Activated naive CD8-positive, alpha-beta T cell treated with anti-CD3 and anti-CD28 coated beads, Interleukin-2, amount 50 U/mL, for 24 hours (primary cell): Measurements from ENCODE around the gene MYO6.
"Not testable (repeated sequence)": the region's sequence is repeated elsewhere in the genome, so short reads cannot be mapped to it uniquely, and the experiment has no call there.

ENCODE experiments used
- ATAC-seq: fragments of 150-1000 bp; cut with Tn5 transposase; one replicate; pipeline ENCODE4 v1.10.0; 2021
- DNase-seq: peaks from one replicate; pipeline ENCODE4 v3.0.0; 2021
- H3K27ac Mint-ChIP-seq: one replicate; pipeline ENCODE4 v1.8.0; 2021; ENCODE audit warnings: mild to moderate bottlenecking, mixed read lengths
- H3K27me3 Mint-ChIP-seq: one replicate; pipeline ENCODE4 v1.8.0; 2021; ENCODE audit warnings: mixed read lengths
- H3K36me3 Mint-ChIP-seq: one replicate; pipeline ENCODE4 v1.8.0; 2021; ENCODE audit warnings: low read depth, mixed read lengths
- H3K4me1 Mint-ChIP-seq: one replicate; pipeline ENCODE4 v1.8.0; 2021; ENCODE audit warnings: mixed read lengths
- H3K4me3 Mint-ChIP-seq: one replicate; pipeline ENCODE4 v1.8.0; 2021; ENCODE audit warnings: mild to moderate bottlenecking, moderate library complexity, mixed read lengths
- H3K9me3 Mint-ChIP-seq: one replicate; pipeline ENCODE4 v1.8.0; 2021; ENCODE audit warnings: mixed read lengths

Gene MYO6

GRCh38 chr6:75748743-75749538 lies at the start of gene MYO6:
Gene MYO6, plus strand, starts transcription at chr6:75749239. Its CDS starts 68,309 bp downstream, at chr6:75817548.
- no peaks in the 10 kb centered on the region for H3K9me3 Mint-ChIP-seq
- peaks cover 11% of the 10 kb centered on the region for H3K4me1 Mint-ChIP-seq
- peak within 1 kb of the TSS; percentile 84 for H3K4me3 Mint-ChIP-seq
- H3K27me3 Mint-ChIP-seq: peaks cover 51% of the 10 kb centered on the region
- peak; percentile 80 for ATAC-seq
- peaks cover 2% of the 10 kb centered on the region for H3K36me3 Mint-ChIP-seq
- H3K27ac Mint-ChIP-seq: no peak within 1 kb of the TSS
- DNase-seq: peak; percentile 39

DNA sequence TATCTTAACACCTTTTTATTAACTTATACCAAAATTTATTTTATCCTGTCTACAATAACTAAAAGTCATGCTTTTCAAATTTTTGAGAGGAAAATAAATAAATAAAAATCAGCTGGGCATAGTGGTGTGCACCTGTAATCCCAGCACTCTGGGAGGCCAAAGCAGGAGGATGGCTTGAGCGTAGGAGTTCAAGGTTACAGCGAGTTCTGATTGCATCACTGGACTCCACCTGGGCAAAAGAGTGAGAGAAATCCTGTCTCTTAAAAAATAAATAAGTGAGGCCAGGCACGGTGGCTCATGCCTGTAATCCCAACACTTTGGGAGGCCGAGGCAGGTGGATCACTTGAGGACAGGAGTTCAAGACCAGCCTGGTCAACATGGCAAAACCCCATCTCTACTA lies 40.7 kb upstream of the MYO6 start:
- ATAC-seq, DNase-seq, H3K27ac Mint-ChIP-seq, H3K9me3 Mint-ChIP-seq, H3K4me3 Mint-ChIP-seq, H3K4me1 Mint-ChIP-seq, H3K27me3 Mint-ChIP-seq: not testable (repeated sequence)
- H3K36me3 Mint-ChIP-seq: peaks cover 29% of the 10 kb centered on the region

GRCh38 chr6:75711173-75711572 lies 37.9 kb upstream of the MYO6 start:
- H3K36me3 Mint-ChIP-seq: peaks cover 34% of the 10 kb centered on the region
- H3K4me3 Mint-ChIP-seq: no peak overlapping the region
- no peak overlapping the region for H3K27ac Mint-ChIP-seq
- no peaks in the 10 kb centered on the region for H3K27me3 Mint-ChIP-seq
- ATAC-seq (no peak), DNase-seq (no peak)
- H3K4me1 Mint-ChIP-seq: no peaks in the 10 kb centered on the region
- H3K9me3 Mint-ChIP-seq: no peaks in the 10 kb centered on the region

- H3K27ac Mint-ChIP-seq: no peak overlapping the region
Observed at GRCh38 chr6:75719133-75719532, 29.9 kb upstream of the MYO6 start.

GRCh38 chr6:75723382-75723781 lies 25.7 kb upstream of the MYO6 start:
- Mint-ChIP-seq H3K4me3 (no peak overlapping the region), H3K27me3 (no peaks in the 10 kb centered on the region), H3K36me3 (no peaks in the 10 kb centered on the region), H3K9me3 (no peaks in the 10 kb centered on the region), H3K4me1 (no peaks in the 10 kb centered on the region), H3K27ac (no peak overlapping the region)
- ATAC-seq (no peak), DNase-seq (no peak)

More at GRCh38 chr6:75719133-75719532, 29.9 kb upstream of the MYO6 start:
- ATAC-seq (no peak), DNase-seq (no peak)
- no peaks in the 10 kb centered on the region for H3K4me1 Mint-ChIP-seq
- H3K27me3 Mint-ChIP-seq: no peaks in the 10 kb centered on the region
- H3K9me3 Mint-ChIP-seq: no peaks in the 10 kb centered on the region
- no peak overlapping the region for H3K4me3 Mint-ChIP-seq
- H3K36me3 Mint-ChIP-seq: peaks cover 10% of the 10 kb centered on the region

- Mint-ChIP-seq H3K4me3 (no peak overlapping the region), H3K9me3 (no peaks in the 10 kb centered on the region), H3K36me3 (no peaks in the 10 kb centered on the region), H3K27me3 (peaks cover 2% of the 10 kb centered on the region), H3K4me1 (no peaks in the 10 kb centered on the region), H3K27ac (no peak overlapping the region)
- no peak for ATAC-seq
- no peak for DNase-seq
Observed at GRCh38 chr6:75727206-75727605, 21.8 kb upstream of the MYO6 start.

DNA sequence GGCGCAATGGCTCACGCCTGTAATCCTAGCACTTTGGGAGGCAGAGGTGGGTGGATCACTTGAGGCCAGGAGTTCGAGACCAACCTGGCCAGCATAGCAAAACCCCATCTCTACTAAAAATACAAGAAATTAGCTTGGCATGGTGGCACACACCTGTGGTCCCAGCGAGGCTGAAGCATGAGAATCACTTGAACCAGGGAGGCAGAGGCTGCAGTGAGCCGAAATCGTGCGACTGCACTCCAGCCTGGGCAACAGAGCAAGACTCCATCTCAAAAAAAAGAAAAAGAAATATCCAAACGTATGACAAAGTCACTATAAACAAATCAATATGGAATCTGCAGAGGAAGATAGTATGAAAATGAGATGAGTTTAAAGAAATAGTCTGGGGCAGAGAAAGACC lies 18.0 kb upstream of the MYO6 start:
- H3K9me3 Mint-ChIP-seq, H3K27ac Mint-ChIP-seq, H3K27me3 Mint-ChIP-seq, ATAC-seq, H3K4me1 Mint-ChIP-seq, H3K36me3 Mint-ChIP-seq, DNase-seq, H3K4me3 Mint-ChIP-seq: not testable (repeated sequence)

DNA sequence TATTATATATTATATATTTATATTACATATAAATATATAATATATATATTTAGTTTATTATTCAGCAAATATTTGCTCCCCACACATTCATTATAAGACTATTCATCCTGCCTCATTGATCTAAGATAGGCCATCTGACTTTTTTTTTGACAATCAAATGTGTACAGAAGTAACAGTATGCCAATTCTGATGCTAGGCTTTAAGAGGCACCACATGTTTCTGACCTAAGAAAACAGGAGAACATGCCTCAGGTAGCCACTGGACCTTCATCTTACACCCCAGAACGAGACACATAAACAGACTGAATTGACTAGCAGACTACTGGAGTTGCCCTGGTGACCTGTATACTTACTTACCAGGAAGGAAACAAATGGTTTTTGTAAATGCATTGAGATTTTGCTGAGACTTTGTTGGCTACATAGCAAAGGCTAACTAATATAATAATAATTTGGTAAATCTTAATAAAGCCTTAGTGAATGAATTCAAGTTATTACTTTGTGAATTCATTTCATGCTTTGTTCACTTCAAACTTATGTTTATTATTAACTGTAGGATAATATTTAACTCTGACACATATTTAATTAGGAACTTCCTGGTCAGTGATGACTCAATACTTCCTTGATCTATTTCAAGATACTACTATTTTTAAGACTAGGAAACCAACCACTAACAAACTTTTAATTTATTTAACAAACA lies 13.4 kb upstream of the MYO6 start:
- H3K27ac Mint-ChIP-seq: no peak overlapping the region
- no peak for DNase-seq
- no peaks in the 10 kb centered on the region for H3K4me1 Mint-ChIP-seq
- no peaks in the 10 kb centered on the region for H3K36me3 Mint-ChIP-seq
- peaks cover 12% of the 10 kb centered on the region for H3K27me3 Mint-ChIP-seq
- H3K9me3 Mint-ChIP-seq: no peaks in the 10 kb centered on the region
- ATAC-seq: no peak
- no peak overlapping the region for H3K4me3 Mint-ChIP-seq

DNA sequence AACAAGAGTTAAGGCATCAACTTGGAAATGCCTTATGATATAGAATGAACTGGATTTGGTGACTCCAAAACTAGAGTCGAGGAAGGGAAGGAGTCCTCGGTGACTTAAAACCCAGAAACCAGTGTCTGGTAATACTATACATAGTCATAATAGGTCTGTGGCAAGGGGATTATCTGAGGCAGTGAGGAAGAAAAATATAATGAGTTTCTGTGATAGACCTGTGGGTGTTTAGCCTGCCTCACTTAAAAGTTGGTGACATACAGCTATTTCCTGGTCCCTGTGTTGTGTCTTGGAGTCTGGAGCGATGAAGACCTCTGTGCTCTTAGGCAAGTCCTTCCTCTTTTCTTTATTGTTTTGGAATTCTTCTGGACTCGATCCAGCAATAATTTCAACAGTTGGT lies 5.1 kb upstream of the MYO6 start:
- no peak overlapping the region for H3K27ac Mint-ChIP-seq
- no peaks in the 10 kb centered on the region for H3K9me3 Mint-ChIP-seq
- no peak overlapping the region for H3K4me3 Mint-ChIP-seq
- peaks cover 8% of the 10 kb centered on the region for H3K4me1 Mint-ChIP-seq
- no peaks in the 10 kb centered on the region for H3K36me3 Mint-ChIP-seq
- DNase-seq (no peak), ATAC-seq (no peak)
- H3K27me3 Mint-ChIP-seq: peaks cover 49% of the 10 kb centered on the region

DNA sequence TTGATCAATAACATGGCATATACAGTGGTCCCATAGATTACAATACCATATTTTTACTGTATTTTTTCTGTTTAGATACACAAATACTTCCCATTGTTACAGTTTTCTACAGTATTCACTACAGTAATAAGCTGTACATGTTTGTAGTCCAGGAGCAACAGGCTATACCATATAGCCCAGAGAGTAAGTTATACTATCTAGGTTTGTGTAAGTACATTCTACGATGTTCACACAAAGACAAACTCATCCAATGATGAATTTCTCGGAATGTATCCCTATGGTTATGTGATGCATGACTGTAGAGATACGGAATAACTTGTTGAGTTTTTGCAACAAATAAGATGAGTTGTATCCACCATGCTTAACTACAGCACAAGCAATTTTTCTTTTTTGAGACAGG lies 3.6 kb upstream of the MYO6 start:
- no peak overlapping the region for H3K27ac Mint-ChIP-seq
- no peak overlapping the region for H3K4me3 Mint-ChIP-seq
- H3K27me3 Mint-ChIP-seq: peaks cover 50% of the 10 kb centered on the region
- DNase-seq (no peak), ATAC-seq (no peak)
- peaks cover 2% of the 10 kb centered on the region for H3K36me3 Mint-ChIP-seq
- no peaks in the 10 kb centered on the region for H3K9me3 Mint-ChIP-seq
- H3K4me1 Mint-ChIP-seq: peaks cover 11% of the 10 kb centered on the region

DNA sequence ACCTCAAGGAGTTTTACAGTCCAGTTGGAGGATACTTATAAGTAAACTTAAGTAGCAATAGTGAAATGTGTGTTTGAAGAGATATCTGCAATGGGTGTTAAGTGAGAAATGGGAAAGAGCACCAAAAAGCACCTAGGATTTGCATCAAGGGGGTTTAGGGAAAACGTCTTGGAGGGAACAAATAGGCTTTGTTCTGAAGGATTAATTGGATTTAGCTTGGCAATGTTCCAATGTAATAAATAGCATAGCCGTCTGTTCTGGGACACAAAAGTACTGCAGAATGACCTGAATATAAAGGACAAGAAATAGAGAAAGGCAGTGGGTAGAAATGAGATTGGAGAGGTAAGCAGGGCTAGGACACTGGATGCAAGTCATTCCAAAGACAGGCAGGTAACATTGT lies 2.8 kb upstream of the MYO6 start:
- peaks cover 11% of the 10 kb centered on the region for H3K4me1 Mint-ChIP-seq
- no peak overlapping the region for H3K27ac Mint-ChIP-seq
- peaks cover 58% of the 10 kb centered on the region for H3K27me3 Mint-ChIP-seq
- H3K4me3 Mint-ChIP-seq: no peak overlapping the region
- DNase-seq (no peak), ATAC-seq (no peak)
- H3K9me3 Mint-ChIP-seq: no peaks in the 10 kb centered on the region
- peaks cover 2% of the 10 kb centered on the region for H3K36me3 Mint-ChIP-seq

DNA sequence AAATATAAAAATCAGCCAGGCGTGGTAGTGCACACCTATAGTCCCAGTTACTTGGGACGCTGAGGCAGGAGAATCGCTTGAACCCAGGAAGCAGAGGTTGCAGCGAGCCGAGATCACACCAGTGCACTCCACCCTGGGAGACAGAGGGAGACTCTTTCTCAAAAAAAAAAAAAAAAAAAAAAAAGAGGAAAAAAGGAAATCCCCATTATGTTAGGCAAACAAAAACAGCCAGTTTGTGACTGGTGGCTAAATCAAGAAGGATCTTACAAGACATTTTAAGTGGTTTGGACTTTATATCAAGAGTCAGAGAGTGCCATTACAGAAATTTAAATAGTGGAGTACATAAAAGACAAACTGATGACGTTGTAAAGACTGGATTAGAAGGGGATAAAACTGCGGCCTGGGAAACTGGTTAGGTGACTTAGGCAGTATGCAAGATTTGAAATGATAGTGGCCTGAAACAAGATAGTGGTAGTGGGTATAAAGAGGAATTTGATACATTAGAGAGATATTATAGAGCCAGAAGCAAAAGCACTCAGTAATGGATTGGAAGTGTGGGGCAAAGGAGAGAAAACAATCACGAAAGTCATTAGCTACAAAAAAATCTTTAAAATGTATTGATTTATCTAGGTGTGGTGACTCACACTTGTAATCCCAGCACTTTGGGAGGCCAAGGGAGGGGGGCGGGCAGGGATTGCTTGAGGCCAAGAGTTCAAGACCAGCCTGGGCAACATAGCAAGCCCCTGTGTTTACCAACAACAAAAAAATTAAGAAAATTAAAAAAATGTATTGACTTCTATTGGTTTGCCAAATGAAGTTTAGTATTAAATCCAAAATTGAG lies 1.7 kb upstream of the MYO6 start:
- no peak overlapping the region for H3K27ac Mint-ChIP-seq
- H3K4me1 Mint-ChIP-seq: peaks cover 11% of the 10 kb centered on the region
- H3K9me3 Mint-ChIP-seq: no peaks in the 10 kb centered on the region
- DNase-seq (no peak), ATAC-seq (no peak)
- no peak overlapping the region for H3K4me3 Mint-ChIP-seq
- peaks cover 2% of the 10 kb centered on the region for H3K36me3 Mint-ChIP-seq
- peaks cover 54% of the 10 kb centered on the region for H3K27me3 Mint-ChIP-seq

GRCh38 chr6:75748003-75748742 lies 866 bp upstream of the MYO6 start:
- Mint-ChIP-seq H3K27ac (no peak overlapping the region), H3K36me3 (peaks cover 2% of the 10 kb centered on the region), H3K27me3 (peaks cover 55% of the 10 kb centered on the region), H3K9me3 (no peaks in the 10 kb centered on the region), H3K4me3 (peak overlapping the region; percentile 80), H3K4me1 (peaks cover 11% of the 10 kb centered on the region)
- no peak for ATAC-seq
- DNase-seq: no peak

GRCh38 chr6:75751443-75751842 lies 2.4 kb downstream of the MYO6 start:
- Mint-ChIP-seq H3K9me3 (no peaks in the 10 kb centered on the region), H3K4me3 (no peak overlapping the region), H3K27ac (no peak overlapping the region), H3K4me1 (peaks cover 11% of the 10 kb centered on the region), H3K27me3 (peaks cover 39% of the 10 kb centered on the region), H3K36me3 (peaks cover 2% of the 10 kb centered on the region)
- ATAC-seq: no peak
- no peak for DNase-seq
